Mesenchymal stem cell (in vitro differentiated cells and primary cell): ENCODE results near the gene DIP2B. TPM values are rescaled to one million over a fixed set of nuclear protein-coding genes. Genes with fewer than 3 reads are reported as not detected.

Experiments
- small RNA-seq: library from polyadenylated mRNA; stranded (forward); fragments of <200 nt; extraction: miRNeasy Mini kit (QIAGEN cat#:217004); gene quantifications from one replicate; pipeline ENCODE3, GENCODE V24; 2013; ENCODE audit warnings: low read depth

Gene DIP2B

Small RNA genes lying within 50 kb of the gene (small RNA-seq; reads per million reads assigned to genes)
- gene RF00019 (not detected), gene RNU6-238P (not detected), gene RNU6-769P (not detected)
